Measurements from ENCODE around the gene TLL1. TPM values are rescaled to one million over a fixed set of nuclear protein-coding genes. Genes with fewer than 3 reads are reported as not detected.

TLL1 gene
- total RNA-seq, 1 experiment from 2014 or later = 0.46 TPM

DNA sequence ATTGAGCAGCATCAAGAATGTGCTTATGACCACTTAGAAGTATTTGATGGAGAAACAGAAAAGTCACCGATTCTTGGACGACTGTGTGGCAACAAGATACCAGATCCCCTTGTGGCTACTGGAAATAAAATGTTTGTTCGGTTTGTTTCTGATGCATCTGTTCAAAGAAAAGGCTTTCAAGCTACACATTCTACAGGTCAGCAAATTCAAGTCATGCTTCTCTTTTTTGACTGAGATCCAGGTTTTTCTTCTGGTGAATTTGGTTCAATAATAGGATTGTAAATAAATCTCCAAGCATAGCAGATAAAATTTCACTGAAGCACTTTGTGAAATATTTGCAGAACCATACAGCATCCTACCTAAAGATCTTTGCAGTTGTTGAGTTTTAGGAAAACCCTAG lies 218.1 kb downstream of the TLL1 start:
- DNase-seq = no peak
- Histone ChIP-seq H3F3A (ENCODE audit: insufficient read depth, low read depth) (no peaks in the 10 kb centered on the region), H3K9me3 (ENCODE audit: insufficient read depth, low read depth) (no peaks in the 10 kb centered on the region), H3K9me2 (ENCODE audit: insufficient read depth) (no peaks in the 10 kb centered on the region), H3K4me2 (no peak overlapping the region), H3K4me1 (replicated peaks; ENCODE audit: insufficient read depth) (no peaks in the 10 kb centered on the region), H3K4me3 (no peak overlapping the region), H3K79me2 (ENCODE audit: low read depth) (no peaks in the 10 kb centered on the region), H4K20me1 (ENCODE audit: insufficient read depth) (no peaks in the 10 kb centered on the region), H2AFZ (no peak overlapping the region), H3K36me3 (ENCODE audit: low read depth) (no peaks in the 10 kb centered on the region), H3K27ac (no peak overlapping the region), H3K27me3 (ENCODE audit: insufficient read depth, low read depth) (no peaks in the 10 kb centered on the region)
- CTCF ChIA-PET = interaction anchor here (1.3 kb wide), 1 partner anchor 597 kb away, joined by 5 read pairs; no protein-coding TSS in a partner anchor
- POLR2A ChIA-PET (ENCODE audit: unreplicated experiment) = no interaction called here
- TF ChIP-seq EZH2 (IDR thresholded peaks at IDR 0.05; ENCODE audit: low read depth) = no peak
- TF ChIP-seq, protein P1, sequence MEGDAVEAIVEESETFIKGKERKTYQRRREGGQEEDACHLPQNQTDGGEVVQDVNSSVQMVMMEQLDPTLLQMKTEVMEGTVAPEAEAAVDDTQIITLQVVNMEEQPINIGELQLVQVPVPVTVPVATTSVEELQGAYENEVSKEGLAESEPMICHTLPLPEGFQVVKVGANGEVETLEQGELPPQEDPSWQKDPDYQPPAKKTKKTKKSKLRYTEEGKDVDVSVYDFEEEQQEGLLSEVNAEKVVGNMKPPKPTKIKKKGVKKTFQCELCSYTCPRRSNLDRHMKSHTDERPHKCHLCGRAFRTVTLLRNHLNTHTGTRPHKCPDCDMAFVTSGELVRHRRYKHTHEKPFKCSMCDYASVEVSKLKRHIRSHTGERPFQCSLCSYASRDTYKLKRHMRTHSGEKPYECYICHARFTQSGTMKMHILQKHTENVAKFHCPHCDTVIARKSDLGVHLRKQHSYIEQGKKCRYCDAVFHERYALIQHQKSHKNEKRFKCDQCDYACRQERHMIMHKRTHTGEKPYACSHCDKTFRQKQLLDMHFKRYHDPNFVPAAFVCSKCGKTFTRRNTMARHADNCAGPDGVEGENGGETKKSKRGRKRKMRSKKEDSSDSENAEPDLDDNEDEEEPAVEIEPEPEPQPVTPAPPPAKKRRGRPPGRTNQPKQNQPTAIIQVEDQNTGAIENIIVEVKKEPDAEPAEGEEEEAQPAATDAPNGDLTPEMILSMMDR (conservative IDR thresholded peaks at IDR 0.05) = no peak
- intact Hi-C loops (cut with micrococcal nuclease; ENCODE audit: unreplicated experiment) = loop anchor here (2.0 to 10.0 kb wide), 3 partner anchors 504 to 959 kb away; no protein-coding TSS in a partner anchor
- no TSS peak for BruUV-seq (replicated peaks)

DNA sequence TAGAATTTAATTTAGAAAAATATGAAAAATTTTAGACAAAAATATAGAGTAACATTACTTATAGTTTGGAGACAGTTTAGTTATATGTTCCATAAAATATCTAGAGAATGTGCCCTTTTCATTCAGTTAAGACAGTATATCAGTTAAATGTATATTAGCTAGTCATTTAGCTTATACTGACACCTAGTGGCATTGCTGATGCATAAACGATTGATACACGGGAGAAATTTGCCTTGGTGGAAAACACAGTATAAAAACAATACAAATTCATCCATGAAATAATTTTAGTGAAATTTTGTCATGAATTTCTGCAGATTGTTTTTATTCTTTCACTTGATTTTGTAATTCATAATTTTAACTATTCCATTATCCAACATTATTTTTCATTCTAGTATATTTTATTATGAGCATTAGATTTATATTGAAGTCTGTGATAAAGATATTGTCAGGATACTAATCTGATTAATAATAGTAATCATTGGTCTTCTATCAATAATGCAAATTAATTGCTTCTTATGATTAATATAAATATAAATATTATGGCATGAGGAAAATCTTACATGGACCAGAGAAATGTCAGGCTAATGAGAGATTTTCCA lies 219.0 kb downstream of the TLL1 start:
- no peak for DNase-seq
- intact Hi-C loops (cut with micrococcal nuclease; ENCODE audit: unreplicated experiment) = loop anchor here (1.0 to 10.0 kb wide), 4 partner anchors 503 to 960 kb away; no protein-coding TSS in a partner anchor
- no peak for TF ChIP-seq EZH2 (IDR thresholded peaks at IDR 0.05; ENCODE audit: low read depth)
- TF ChIP-seq, protein P1 (conservative IDR thresholded peaks at IDR 0.05) = peak; percentile 73
- H3K9me3 ChIP-seq (ENCODE audit: insufficient read depth, low read depth) = no peaks in the 10 kb centered on the region
- H3K36me3 ChIP-seq (ENCODE audit: low read depth) = no peaks in the 10 kb centered on the region
- BruUV-seq (replicated peaks) = no TSS peak
- H3K9me2 ChIP-seq (ENCODE audit: insufficient read depth) = no peaks in the 10 kb centered on the region
- H3K4me3 ChIP-seq = no peak overlapping the region
- POLR2A ChIA-PET (ENCODE audit: unreplicated experiment) = interaction anchor here (0.6 kb wide), 1 partner anchor 639 kb away, joined by 4 read pairs; no protein-coding TSS in a partner anchor
- no peak overlapping the region for H2AFZ ChIP-seq
- no peak overlapping the region for H3K4me2 ChIP-seq
- no peaks in the 10 kb centered on the region for H3K27me3 ChIP-seq (ENCODE audit: insufficient read depth, low read depth)
- no peaks in the 10 kb centered on the region for H3K79me2 ChIP-seq (ENCODE audit: low read depth)
- H3F3A ChIP-seq (ENCODE audit: insufficient read depth, low read depth) = no peaks in the 10 kb centered on the region
- CTCF ChIA-PET = interaction anchor here (1.0 to 1.3 kb wide), 2 partner anchors 553 to 598 kb away, joined by 3 to 5 read pairs; no protein-coding TSS in a partner anchor
- no peaks in the 10 kb centered on the region for H3K4me1 ChIP-seq (replicated peaks; ENCODE audit: insufficient read depth)
- no peaks in the 10 kb centered on the region for H4K20me1 ChIP-seq (ENCODE audit: insufficient read depth)
- H3K27ac ChIP-seq = no peak overlapping the region

DNA sequence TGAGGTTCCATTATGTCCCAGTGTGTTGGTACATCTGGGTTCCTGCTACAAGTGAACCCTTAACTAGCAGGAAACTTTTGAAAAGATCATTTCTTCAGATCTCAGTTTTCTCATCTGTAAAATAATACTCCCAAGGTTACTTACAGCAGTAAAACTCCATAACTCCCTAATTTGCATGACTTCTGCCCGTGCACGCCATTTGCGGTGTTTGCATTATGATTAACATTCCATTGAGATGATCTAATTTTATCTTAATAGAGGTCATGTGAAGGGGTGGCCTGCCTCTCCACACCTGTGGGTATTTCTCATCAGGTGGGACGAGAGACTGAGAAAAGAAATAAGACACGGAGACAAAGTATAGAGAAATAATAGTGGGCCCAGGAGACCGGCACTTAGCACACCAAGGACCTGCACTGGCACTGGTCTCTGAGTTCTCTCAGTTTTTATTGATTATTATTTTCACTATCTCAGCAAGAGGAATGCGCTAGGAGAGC lies 219.8 kb downstream of the TLL1 start:
- DNase-seq = no peak
- BruUV-seq (replicated peaks) = no TSS peak
- no peaks in the 10 kb centered on the region for H3K4me1 ChIP-seq (replicated peaks; ENCODE audit: insufficient read depth)
- H3K9me3 ChIP-seq (ENCODE audit: insufficient read depth, low read depth) = no peaks in the 10 kb centered on the region
- intact Hi-C loops (cut with micrococcal nuclease; ENCODE audit: unreplicated experiment) = loop anchor here (1.0 to 10.0 kb wide), 3 partner anchors 502 to 961 kb away; no protein-coding TSS in a partner anchor
- H4K20me1 ChIP-seq (ENCODE audit: insufficient read depth) = no peaks in the 10 kb centered on the region
- TF ChIP-seq, protein P1 (conservative IDR thresholded peaks at IDR 0.05) = no peak
- no peak for TF ChIP-seq EZH2 (IDR thresholded peaks at IDR 0.05; ENCODE audit: low read depth)
- no peak overlapping the region for H3K4me3 ChIP-seq
- no peak overlapping the region for H3K4me2 ChIP-seq
- no peaks in the 10 kb centered on the region for H3K36me3 ChIP-seq (ENCODE audit: low read depth)
- H2AFZ ChIP-seq = no peak overlapping the region
- CTCF ChIA-PET = interaction anchor here (1.0 kb wide), 1 partner anchor 554 kb away, joined by 3 read pairs; no protein-coding TSS in a partner anchor
- no peaks in the 10 kb centered on the region for H3K27me3 ChIP-seq (ENCODE audit: insufficient read depth, low read depth)
- POLR2A ChIA-PET (ENCODE audit: unreplicated experiment) = no interaction called here
- no peaks in the 10 kb centered on the region for H3K79me2 ChIP-seq (ENCODE audit: low read depth)
- H3F3A ChIP-seq (ENCODE audit: insufficient read depth, low read depth) = no peaks in the 10 kb centered on the region
- H3K9me2 ChIP-seq (ENCODE audit: insufficient read depth) = no peaks in the 10 kb centered on the region
- no peak overlapping the region for H3K27ac ChIP-seq

Data from PC-9 (cell line).